ENCODE results near the gene DNAJC30. TPM values are rescaled to one million over a fixed set of nuclear protein-coding genes. Genes with fewer than 3 reads are reported as not detected.
A peak's percentile ranks its signal among the peaks of the same experiment; 100 is the strongest.

Gene DNAJC30
- polyA plus RNA-seq, 1 of the 3 experiments (the other 2 are of a cell fraction): 11.0 TPM

- Histone ChIP-seq H3K4me3 (ENCODE audit: low read depth in 2 of 2, low read length in 1 of 2) (no peak overlapping the region), H3K27me3 (ENCODE audit: insufficient read depth) (no peaks in the 10 kb centered on the region), H3K36me3 (replicated peaks in 1 of 2; ENCODE audit: control insufficient read depth in 1 of 2, insufficient read depth in 2 of 2, low read length in 1 of 2) (peaks cover 29 to 60% of the 10 kb centered on the region in 2 experiments), H3F3A (replicated peaks; ENCODE audit: insufficient read depth) (peaks cover 47% of the 10 kb centered on the region), H3K9ac (no peak overlapping the region), H3K4me1 (ENCODE audit: control insufficient read depth in 1 of 2, insufficient read depth in 2 of 2, low read depth in 1 of 2, low read length in 1 of 2) (peaks cover 0 to 25% of the 10 kb centered on the region in 2 experiments; a peak in 3 of 4 replicates), H3K9me3 (no peaks in the 10 kb centered on the region), H3K4me2 (no peak overlapping the region), H4K20me1 (ENCODE audit: insufficient read depth) (peaks cover 16% of the 10 kb centered on the region; the same call in 1 of the 2 replicates), H3K27ac (ENCODE audit: low read depth in 2 of 2, low read length in 1 of 2) (no peak overlapping the region; a peak in 1 of 4 replicates), H3K79me2 (ENCODE audit: insufficient read depth) (peaks cover 16% of the 10 kb centered on the region; the same call in 1 of the 2 replicates), H2AFZ (ENCODE audit: low read depth) (no peak overlapping the region), H3K9me2 (no peaks in the 10 kb centered on the region)
- TF ChIP-seq RFX5 (IDR thresholded peaks at IDR 0.05; ENCODE audit: low read length) (no peak), TAF1 (IDR thresholded peaks at IDR 0.05; ENCODE audit: borderline replicate concordance, low read depth, low read length) (no peak), CTCF (IDR thresholded peaks at IDR 0.05) (peak; percentile 83), POLR2AphosphoS5 (IDR thresholded peaks at IDR 0.05; ENCODE audit: low read depth, low read length) (peak; percentile 8; the same call in 1 of the 2 replicates), RAD21 (IDR thresholded peaks at IDR 0.05; ENCODE audit: low read length) (peak; percentile 53), SMC3 (IDR thresholded peaks at IDR 0.05; ENCODE audit: low read depth, low read length) (peak; percentile 14; the same call in 1 of the 2 replicates), FOXJ3 (CRISPR knock-in tag; IDR thresholded peaks at IDR 0.05) (no peak)
- WGBS (ENCODE audit: low lambda C conversion rate): 78% methylated on average over 13 of the region's 13 CpGs
- ChIA-PET POLR2A (interaction anchor here (0.9 kb wide), 1 partner anchor 9 kb away, joined by 3 read pairs; no protein-coding TSS in a partner anchor), CTCF (interaction anchor here (0.6 to 8.8 kb wide), 28 partner anchors 8 to 249 kb away, joined by 3 to 70 read pairs (median 4); partner anchors contain the start of genes BUD23, DNAJC30, STX1A and VPS37D)
- peak; percentile 92 for DNase-seq
These were observed 18.2 kb upstream of the DNAJC30 start for GRCh38 chr7:73701357-73701995.

- H3K79me2 ChIP-seq (ENCODE audit: insufficient read depth): peaks cover 12% of the 10 kb centered on the region; the same call in 1 of the 2 replicates
- H3K9me3 ChIP-seq: no peaks in the 10 kb centered on the region
- H4K20me1 ChIP-seq (ENCODE audit: insufficient read depth): peaks cover 16% of the 10 kb centered on the region; the same call in 1 of the 2 replicates
- 86% methylated on average over 15 of the region's 15 CpGs for WGBS (ENCODE audit: low lambda C conversion rate)
- H3K27me3 ChIP-seq (ENCODE audit: insufficient read depth): no peaks in the 10 kb centered on the region
- no peak overlapping the region for H3K4me3 ChIP-seq (ENCODE audit: low read depth in 2 of 2, low read length in 1 of 2)
- peak; percentile 46 for DNase-seq
- no peaks in the 10 kb centered on the region for H3K9me2 ChIP-seq
- no peak overlapping the region for H2AFZ ChIP-seq (ENCODE audit: low read depth)
- H3K36me3 ChIP-seq (replicated peaks in 1 of 2; ENCODE audit: control insufficient read depth in 1 of 2, insufficient read depth in 2 of 2, low read length in 1 of 2): peaks cover 31 to 68% of the 10 kb centered on the region in 2 experiments
- no peak overlapping the region for H3K27ac ChIP-seq (ENCODE audit: low read depth in 2 of 2, low read length in 1 of 2)
- peaks cover 42% of the 10 kb centered on the region for H3F3A ChIP-seq (replicated peaks; ENCODE audit: insufficient read depth)
- peaks cover 0 to 16% of the 10 kb centered on the region in 2 experiments; a peak in 3 of 4 replicates for H3K4me1 ChIP-seq (ENCODE audit: control insufficient read depth in 1 of 2, insufficient read depth in 2 of 2, low read depth in 1 of 2, low read length in 1 of 2)
- H3K9ac ChIP-seq: no peak overlapping the region
- no peak overlapping the region for H3K4me2 ChIP-seq
- POLR2A ChIA-PET: interaction anchor here (0.9 kb wide), 1 partner anchor 8 kb away, joined by 3 read pairs; no protein-coding TSS in a partner anchor
- CTCF ChIA-PET: interaction anchor here (0.8 to 8.8 kb wide), 19 partner anchors 9 to 249 kb away, joined by 3 to 70 read pairs (median 5); partner anchors contain the start of genes BUD23, DNAJC30, STX1A and VPS37D
- TF ChIP-seq USF2 (IDR thresholded peaks at IDR 0.05; ENCODE audit: borderline replicate concordance, low read depth, low read length): no peak
These were observed 17.4 kb upstream of the DNAJC30 start for GRCh38 chr7:73700581-73701134.

Data from SK-N-SH (cell line).